Measurements from ENCODE around the gene KBTBD12. TPM values are rescaled to one million over a fixed set of nuclear protein-coding genes. Genes with fewer than 3 reads are reported as not detected.

Gene KBTBD12
- polyA plus RNA-seq: 1.5 TPM in 1 of 2 replicates, not detected in the other

GRCh38 chr3:127915115-127915936 lies at the start of gene KBTBD12:
KBTBD12 (plus strand) TSS chr3:127915232; CDS start chr3:127923062, 7,830 bp downstream.

Other genes with a start within 250 kb of the KBTBD12 start
- 0.32 and 3.7 TPM in 2 replicates for gene ABTB1, start 242.3 kb upstream of the KBTBD12 start, polyA plus RNA-seq
- gene MGLL, start 92.7 kb upstream of the KBTBD12 start, polyA plus RNA-seq: 21.1 and 54.1 TPM in 2 replicates
- gene SEC61A1, start 137.2 kb downstream of the KBTBD12 start, polyA plus RNA-seq: 49.5 and 55.4 TPM in 2 replicates
- 17.7 and 22.1 TPM in 2 replicates for gene RUVBL1, start 208.6 kb downstream of the KBTBD12 start, polyA plus RNA-seq
- 0.84 and 1.1 TPM in 2 replicates for gene EEFSEC, start 238.2 kb downstream of the KBTBD12 start, polyA plus RNA-seq

All from Purkinje cell (primary cell).